Ovary (tissue), 9 donors: ENCODE results near the gene INTS15. TPM values are rescaled to one million over a fixed set of nuclear protein-coding genes. Genes with fewer than 3 reads are reported as not detected.
A peak's percentile ranks its signal among the peaks of the same experiment; 100 is the strongest.
"Not testable (repeated sequence)": the region's sequence is repeated elsewhere in the genome, so short reads cannot be mapped to it uniquely, and the experiment has no call there.

Experiments used
- DNase-seq, 5 donors: peaks; one replicate each; pipeline ENCODE4 v3.0.0-alpha.2; 2019 to 2020
- H3K27ac ChIP-seq, 2 donors: fragments of 200-600 bp; one replicate each; pipeline versions ENCODE4 v1.5.1 to v1.8.0; 2019 to 2022
- H3K27me3 ChIP-seq: fragments of 200-600 bp; one replicate; pipeline ENCODE4 v1.8.0; 2022
- H3K36me3 ChIP-seq: fragments of 200-600 bp; sonication (generic); one replicate; pipeline ENCODE4 v1.5.1; 2019
- H3K4me1 ChIP-seq: one replicate; pipeline ENCODE4 v1.8.1; 2013; ENCODE audit warnings: mild to moderate bottlenecking, moderate library complexity; ENCODE audit not compliant: insufficient read depth
- H3K4me3 ChIP-seq: fragments of 200-600 bp; sonication (generic); one replicate; pipeline ENCODE4 v1.5.1; 2017
- H3K9me3 ChIP-seq, 2 donors: fragments of 200-600 bp in 1 of 2; sonication (generic) in 1 of 2; one replicate each; pipeline versions ENCODE4 v1.5.1 to v1.8.1; 2013 to 2019; ENCODE audit warnings: mild to moderate bottlenecking in 1 of 2, moderate library complexity in 1 of 2
- EP300 ChIP-seq: sonication (generic); formaldehyde crosslinking; IDR thresholded peaks from one replicate; pipeline ENCODE4 v1.6.1; 2017; ENCODE audit warnings: antibody characterized with exemption
- POLR2A ChIP-seq: fragments of 450-650 bp; IDR thresholded peaks from one replicate; pipeline ENCODE4 v1.6.1; 2017; ENCODE audit warnings: antibody characterized with exemption, mild to moderate bottlenecking, moderate library complexity
- WGBS, 3 donors: extraction: QIAGEN DNeasy Blood & Tissue Kit in 1 of 3; methylation state at CpG; one replicate each; pipeline versions ENCODE4 v1.1.5 to v1.1.7; 2013 to 2017; 5-methylcytosine and 5-hydroxymethylcytosine counted together
- intact Hi-C, 4 donors: fragments of 100-400 bp; cut with DNase I; formaldehyde crosslinking; loops; one replicate each; pipeline versions ENCODE4 v1.11.0 to v1.15.1; 2022 to 2023
- polyA plus RNA-seq, 2 donors: library from polyadenylated mRNA; stranded (reverse); fragments of 200-250 nt in 1 of 2; fragments of 350-450 nt in 1 of 2; fragmentation: Illumina TruSeq in 1 of 2; extraction: RNeasy Lipid Tissue Mini Kit (QIAGEN cat#74804) in 1 of 2; gene quantifications; one replicate each; pipeline ENCODE4 v1.2.3, GENCODE V29; 2013 to 2014
- total RNA-seq, 7 donors: library from RNA; depleted of rRNA in 2 of 7; stranded (reverse); fragments of >200 nt in 2 of 7; fragmentation: NEBNext Ultra II Directional in 3 of 7; extraction: Animal tissue kit (Norgen Biotek cat#: 25700) in 3 of 7; gene quantifications; one replicate each; pipeline versions ENCODE4 v1.1.0 to v1.2.4, GENCODE V29; 2016 to 2023
- TF ChIP-seq, protein P1 (sequence below), 3 donors: fragments of 450-650 bp in 2 of 3; fragments of 200-600 bp in 1 of 3; IDR thresholded peaks; one replicate each; pipeline versions ENCODE4 v1.5.1 to v1.8.0; 2016 to 2022; ENCODE audit warnings: antibody characterized with exemption in 3 of 3, mild to moderate bottlenecking in 1 of 3
- donor health status: DM: no; HTN: no; CAD: no; lungs with moderate emphysema.
- donor health status: DM: no; HTN: no; CAD: no.
- donor health status: Bipolar disorder and iron deficiency.
- donor health status: DM: yes; HTN: yes; CAD: no.
- donor health status: DM: no; HTN: no; CAD: no.
- donor health status: DM: yes; HTN: yes; CAD: no.

INTS15 gene
- total and polyA plus RNA-seq, 9 donors = 20.3 to 35.0 (median 30.2) TPM

DNA sequence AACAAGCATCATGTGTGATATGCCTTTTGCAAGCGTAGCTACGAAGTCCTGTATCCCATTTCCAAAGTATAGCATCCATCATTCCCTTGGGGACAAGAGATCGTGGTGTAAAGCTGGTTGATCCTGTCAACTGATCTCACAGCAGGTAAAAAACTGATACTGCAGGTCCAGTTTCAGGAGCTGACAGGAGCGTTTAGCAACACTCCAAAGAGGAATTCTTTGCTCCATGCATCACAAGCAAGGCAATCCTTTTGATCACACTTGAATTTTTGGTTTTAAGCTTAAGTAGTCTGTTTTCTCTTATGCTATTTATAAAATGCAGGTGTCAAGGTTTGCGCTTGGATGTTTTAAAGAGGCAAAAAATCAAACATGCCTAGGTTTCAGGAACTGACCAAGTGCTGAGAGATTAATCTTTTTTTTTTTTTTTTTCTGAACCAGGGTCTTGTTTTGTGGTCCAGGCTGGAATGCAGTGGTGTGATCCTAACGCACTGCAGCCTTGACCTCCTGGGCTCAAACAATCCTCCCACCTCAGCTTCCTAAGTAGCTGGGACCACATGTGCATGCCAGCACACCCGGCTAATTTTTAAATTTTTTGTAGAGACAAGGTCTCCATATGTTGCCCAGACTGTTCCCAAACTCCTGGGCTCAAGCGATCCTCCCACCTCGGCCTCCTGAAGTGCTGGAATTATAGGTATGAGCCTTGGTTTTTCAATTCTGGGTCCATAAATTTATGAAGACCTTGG is 14.4 kb upstream of the INTS15 start:
- Histone ChIP-seq H3K36me3 (no peaks in the 10 kb centered on the region), H3K27ac (no peak overlapping the region), H3K27me3 (no peaks in the 10 kb centered on the region), H3K9me3 (no peaks in the 10 kb centered on the region), H3K4me1 (peaks cover 5% of the 10 kb centered on the region), H3K4me3 (no peak overlapping the region)
- WGBS, 3 donors = 12 to 45% (median 12%) methylated on average over 9 of the region's 9 CpGs
- TF ChIP-seq, protein P1, sequence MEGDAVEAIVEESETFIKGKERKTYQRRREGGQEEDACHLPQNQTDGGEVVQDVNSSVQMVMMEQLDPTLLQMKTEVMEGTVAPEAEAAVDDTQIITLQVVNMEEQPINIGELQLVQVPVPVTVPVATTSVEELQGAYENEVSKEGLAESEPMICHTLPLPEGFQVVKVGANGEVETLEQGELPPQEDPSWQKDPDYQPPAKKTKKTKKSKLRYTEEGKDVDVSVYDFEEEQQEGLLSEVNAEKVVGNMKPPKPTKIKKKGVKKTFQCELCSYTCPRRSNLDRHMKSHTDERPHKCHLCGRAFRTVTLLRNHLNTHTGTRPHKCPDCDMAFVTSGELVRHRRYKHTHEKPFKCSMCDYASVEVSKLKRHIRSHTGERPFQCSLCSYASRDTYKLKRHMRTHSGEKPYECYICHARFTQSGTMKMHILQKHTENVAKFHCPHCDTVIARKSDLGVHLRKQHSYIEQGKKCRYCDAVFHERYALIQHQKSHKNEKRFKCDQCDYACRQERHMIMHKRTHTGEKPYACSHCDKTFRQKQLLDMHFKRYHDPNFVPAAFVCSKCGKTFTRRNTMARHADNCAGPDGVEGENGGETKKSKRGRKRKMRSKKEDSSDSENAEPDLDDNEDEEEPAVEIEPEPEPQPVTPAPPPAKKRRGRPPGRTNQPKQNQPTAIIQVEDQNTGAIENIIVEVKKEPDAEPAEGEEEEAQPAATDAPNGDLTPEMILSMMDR (IDR thresholded peaks at IDR 0.05) = no peak
- TF ChIP-seq EP300 = no peak
- no peak for TF ChIP-seq POLR2A
- peak in 3 of 5 donors; percentile 34 to 56 (median 49) for DNase-seq
- intact Hi-C loops = no loop called here

DNA sequence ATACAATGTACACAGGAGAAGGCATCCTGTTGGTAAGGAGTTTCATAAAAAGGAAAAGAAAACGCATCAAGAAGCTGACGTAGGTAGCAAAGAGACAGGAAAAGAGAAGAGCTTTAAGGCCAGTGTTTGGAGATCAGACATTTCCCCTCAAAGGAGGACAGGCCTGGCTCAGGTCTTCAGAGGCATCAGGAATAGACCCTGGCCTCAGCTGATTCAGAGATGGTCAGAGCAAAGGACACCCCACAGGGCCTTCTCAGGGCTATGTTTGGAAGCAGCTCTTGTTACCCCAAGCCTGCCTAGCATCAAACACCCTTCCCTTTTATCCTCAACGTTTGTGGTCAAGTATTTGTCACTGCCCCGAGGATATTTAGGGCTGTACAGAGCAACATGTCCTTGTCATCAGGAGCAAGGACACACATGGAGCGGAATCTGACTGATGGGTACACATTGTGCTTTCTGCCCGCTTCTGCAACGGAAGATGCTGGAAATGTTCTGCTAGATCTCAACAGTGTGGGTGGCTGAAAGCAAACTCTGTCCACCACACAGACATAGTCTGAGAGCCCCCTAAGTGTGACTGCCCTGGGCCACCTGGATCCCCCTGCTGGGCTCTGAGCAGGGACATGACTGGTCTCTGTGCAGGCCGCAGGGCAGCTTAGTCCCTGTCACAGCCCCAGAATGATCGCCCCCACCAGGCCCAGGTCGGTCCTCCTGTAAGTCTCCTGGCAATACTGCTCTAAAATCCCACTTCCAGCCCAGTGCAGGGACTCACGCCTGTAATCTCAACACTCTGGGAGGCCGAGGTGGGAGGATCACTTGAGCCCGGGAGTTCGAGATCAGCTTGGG is 13.6 kb upstream of the INTS15 start:
- TF ChIP-seq POLR2A (no peak), EP300 (no peak)
- TF ChIP-seq, protein P1 (IDR thresholded peaks at IDR 0.05) = no peak
- peak in 3 of 5 donors; percentile 19 to 40 (median 40) for DNase-seq
- Histone ChIP-seq H3K36me3 (no peaks in the 10 kb centered on the region), H3K27me3 (no peaks in the 10 kb centered on the region), H3K27ac (no peak overlapping the region), H3K4me3 (peak overlapping the region; percentile 64), H3K9me3 (no peaks in the 10 kb centered on the region), H3K4me1 (peaks cover 5% of the 10 kb centered on the region)
- intact Hi-C loops = no loop called here
- WGBS, 3 donors = 48 to 66% (median 57%) methylated on average over 14 of the region's 14 CpGs

GRCh38 chr7:6576867-6577368 is 12.9 kb upstream of the INTS15 start:
- Histone ChIP-seq H3K27ac (peak overlapping the region; percentile 80 to 99), H3K4me3 (peak overlapping the region; percentile 64)
- H3K4me1 ChIP-seq, H3K36me3 ChIP-seq, H3K9me3 ChIP-seq, intact Hi-C loops, H3K27me3 ChIP-seq: not testable (repeated sequence)
- WGBS, 3 donors = 5 to 10% (median 7%) methylated on average over 14 of the region's 14 CpGs
- peak in 1 of 5 donors; percentile 35 for DNase-seq

DNA sequence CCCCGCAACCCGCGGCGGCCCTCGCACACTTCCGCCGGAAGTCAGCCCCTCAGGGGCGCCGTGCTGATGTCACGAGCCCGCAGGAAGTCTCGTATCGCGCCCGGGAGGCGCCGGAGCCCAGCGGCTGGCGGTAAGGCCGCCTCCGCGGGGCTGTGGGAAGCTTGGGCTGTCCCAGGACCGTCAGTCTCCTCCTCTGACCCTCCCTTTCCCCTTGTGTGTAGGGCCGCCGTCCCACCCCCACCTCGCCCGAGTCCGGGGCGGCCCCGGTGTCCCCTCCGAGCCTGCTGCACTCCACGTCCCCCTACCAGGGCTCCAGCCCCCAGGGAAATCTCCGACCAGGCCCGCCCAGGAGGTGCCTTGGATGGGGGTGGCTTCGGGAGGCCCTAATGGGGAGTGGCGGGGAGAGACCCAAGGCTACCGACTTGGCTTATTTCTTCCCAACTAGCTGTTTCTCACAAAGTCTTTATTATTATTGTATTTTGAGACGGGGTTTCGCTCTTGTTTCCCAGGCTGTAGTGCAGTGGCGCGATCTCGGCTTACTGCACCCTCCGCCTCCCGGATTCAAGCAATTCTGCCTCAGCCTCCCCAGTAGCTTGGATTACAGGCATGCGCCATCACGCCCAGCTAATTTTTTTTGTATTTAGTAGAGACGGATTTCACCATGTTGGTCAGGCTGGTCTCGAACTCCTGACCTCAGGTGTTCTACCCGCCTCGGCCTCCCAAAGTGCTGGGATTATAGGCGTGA is 12.3 kb upstream of the INTS15 start, which contains the start of gene ZDHHC4:
Gene ZDHHC4 (plus strand): TSS at position 86 of the 745 bp plus-strand sequence. CDS start 3,108 bp downstream, outside the sequence.
- H3K4me3 ChIP-seq = peak within 1 kb of the TSS; percentile 64
- TF ChIP-seq POLR2A = peak; percentile 94
- TF ChIP-seq, protein P1 (IDR thresholded peaks at IDR 0.05) = no peak
- intact Hi-C loops = no loop called here
- WGBS, 3 donors = 10 to 14% (median 14%) methylated on average over 49 to 51 of the region's 51 CpGs
- no peaks in the 10 kb centered on the region for H3K36me3 ChIP-seq
- H3K9me3 ChIP-seq = no peaks in the 10 kb centered on the region
- peak; percentile 85 to 93 (median 89) for DNase-seq
- peaks cover 5% of the 10 kb centered on the region for H3K4me1 ChIP-seq
- peak within 1 kb of the TSS; percentile 80 to 99 for H3K27ac ChIP-seq
- no peaks in the 10 kb centered on the region for H3K27me3 ChIP-seq
